K562 (cell line): ENCODE measurements around the gene SH3TC2.

Experiments
- ATF6 ChIP-seq: sonication (generic); formaldehyde crosslinking; IDR thresholded peaks from 2 replicates; pipeline ENCODE4 v1.4.0; 2020; ENCODE audit warnings: mild to moderate bottlenecking, missing genetic modification reagents
- ATF7 ChIP-seq: fragments of 450-650 bp; IDR thresholded peaks from 2 replicates; pipeline ENCODE4 v1.7.1; 2014; ENCODE audit warnings: mild to moderate bottlenecking, moderate library complexity
- CHCHD3 ChIP-seq: fragments of 250-450 bp; sonication (Bioruptor Pico); IDR thresholded peaks from 2 replicates; pipeline ENCODE4 v2.1.2; 2022; ENCODE audit warnings: mild to moderate bottlenecking
- DEAF1 ChIP-seq: fragments of 450-650 bp; formaldehyde crosslinking; IDR thresholded peaks from 2 replicates; pipeline ENCODE4 v1.4.0; 2020; ENCODE audit warnings: mild to moderate bottlenecking, moderate library complexity
- EHMT2 ChIP-seq: fragments of 450-650 bp; IDR thresholded peaks from 2 replicates; pipeline ENCODE4 v1.6.1; 2018; ENCODE audit warnings: antibody characterized with exemption
- GATAD2B ChIP-seq: fragments of 450-650 bp; IDR thresholded peaks from 2 replicates; pipeline ENCODE4 v1.6.1; 2017; ENCODE audit warnings: mild to moderate bottlenecking, borderline replicate concordance
- KDM5B ChIP-seq: fragments of 200-600 bp; sonication (generic); IDR thresholded peaks from 2 replicates; pipeline ENCODE4 v1.6.1; 2012; ENCODE audit warnings: low read depth, mild to moderate bottlenecking, moderate library complexity, low read length, control low read depth, inconsistent platforms; ENCODE audit not compliant: insufficient replicate concordance
- PRPF4 ChIP-seq: fragments of 200-400 bp; formaldehyde crosslinking; IDR thresholded peaks from one replicate; pipeline ENCODE4 v1.6.1; 2017; ENCODE audit warnings: low read length, low read depth, mild to moderate bottlenecking; ENCODE audit not compliant: insufficient read depth, poor library complexity, severe bottlenecking
- SMARCE1 ChIP-seq: fragments of 450-650 bp; IDR thresholded peaks from 2 replicates; pipeline ENCODE4 v1.7.1; 2016; ENCODE audit warnings: mild to moderate bottlenecking
- SRSF9 ChIP-seq: fragments of 200-400 bp; formaldehyde crosslinking; IDR thresholded peaks from 2 replicates; pipeline ENCODE4 v1.6.1; 2017; ENCODE audit warnings: low read depth, low read length, borderline replicate concordance
- ZC3H8 ChIP-seq: fragments of 450-650 bp; IDR thresholded peaks from 2 replicates; pipeline ENCODE4 v1.6.1; 2017
- ZNF57 ChIP-seq: fragments of 450-650 bp; formaldehyde crosslinking; IDR thresholded peaks from 2 replicates; pipeline ENCODE4 v1.4.0; 2020; ENCODE audit warnings: mild to moderate bottlenecking, moderate library complexity
- ZSCAN29 ChIP-seq: fragments of 450-650 bp; IDR thresholded peaks from 2 replicates; pipeline ENCODE4 v1.6.1; 2017

- TF ChIP-seq ZSCAN29 (no peak), ZC3H8 (no peak), SRSF9 (no peak), SMARCE1 (no peak), ATF6 (no peak), ATF7 (no peak), DEAF1 (no peak), PRPF4 (no peak), CHCHD3 (no peak), KDM5B (no peak), GATAD2B (no peak), ZNF57 (CRISPR knock-in tag) (no peak), EHMT2 (no peak)
Measured at GRCh38 chr5:149080294-149080693, 17.4 kb upstream of the SH3TC2 start.
